Upper lobe of left lung (tissue), 6 donors: ENCODE data around the gene PDK2. TPM values are rescaled to one million over a fixed set of nuclear protein-coding genes. Genes with fewer than 3 reads are reported as not detected.
A peak's percentile ranks its signal among the peaks of the same experiment; 100 is the strongest.

ENCODE experiments used
- ATAC-seq, 2 donors: fragments of 200-7000 bp; cut with Tn5 transposase; one replicate each; pipeline ENCODE4 v1.9.1; 2022; ENCODE audit warnings: mild to moderate bottlenecking in 2 of 2, moderate library complexity in 2 of 2; ENCODE audit not compliant: low FRiP score in 2 of 2
- DNase-seq, 2 donors: peaks; one replicate each; pipeline ENCODE4 v3.0.0-alpha.2; 2019 to 2020
- H3K27ac ChIP-seq, 4 donors: fragments of 200-600 bp; sonication (generic); one replicate each; pipeline ENCODE4 v1.5.1; 2016 to 2019
- H3K27me3 ChIP-seq, 4 donors: fragments of 200-600 bp; sonication (generic); one replicate each; pipeline ENCODE4 v1.5.1; 2017 to 2019
- H3K36me3 ChIP-seq, 4 donors: fragments of 200-600 bp; sonication (generic); one replicate each; pipeline ENCODE4 v1.5.1; 2016 to 2019
- H3K4me1 ChIP-seq, 4 donors: fragments of 200-600 bp; sonication (generic); one replicate each; pipeline ENCODE4 v1.5.1; 2018 to 2019
- H3K4me3 ChIP-seq, 4 donors: fragments of 200-600 bp; sonication (generic); one replicate each; pipeline ENCODE4 v1.5.1; 2017 to 2019; ENCODE audit warnings: mild to moderate bottlenecking in 2 of 4, moderate library complexity in 1 of 4
- H3K9me3 ChIP-seq, 4 donors: fragments of 200-600 bp; sonication (generic); one replicate each; pipeline ENCODE4 v1.5.1; 2018 to 2019
- EP300 ChIP-seq, 4 donors: sonication (generic); formaldehyde crosslinking; IDR thresholded peaks; one replicate each; pipeline ENCODE4 v1.5.1; 2017; ENCODE audit warnings: antibody characterized with exemption in 4 of 4, control low read depth in 2 of 4
- POLR2A ChIP-seq, 4 donors: fragments of 450-650 bp; IDR thresholded peaks; one replicate each; pipeline ENCODE4 v1.5.1; 2016 to 2017; ENCODE audit warnings: antibody characterized with exemption in 4 of 4, mild to moderate bottlenecking in 2 of 4
- POLR2AphosphoS5 ChIP-seq, 2 donors: sonication (generic); formaldehyde crosslinking; IDR thresholded peaks; one replicate each; pipeline ENCODE4 v1.5.1; 2017; ENCODE audit warnings: antibody characterized with exemption in 2 of 2
- whole genome bisulfite sequencing, 2 donors: methylation state at CpG; one replicate each; pipeline ENCODE4 v1.1.5; 2017 to 2018; 5-methylcytosine and 5-hydroxymethylcytosine counted together
- total RNA-seq, 6 donors: library from RNA; depleted of rRNA in 4 of 6; stranded (reverse); fragments of >200 nt in 4 of 6; gene quantifications; one replicate each; pipeline versions ENCODE4 v1.1.0 to v1.2.1, GENCODE V29; 2016 to 2021
- TF ChIP-seq, protein P1 (sequence below), 6 experiments: fragments of 450-650 bp in 4 of 6; fragments of 200-600 bp in 2 of 6; sonication (generic) in 2 of 6; IDR thresholded peaks; one replicate each; pipeline ENCODE4 v1.5.1; 2016 to 2019; ENCODE audit warnings: antibody characterized with exemption in 6 of 6
- donor health status: DM: no; HTN: no; CAD: no; lungs with moderate emphysema.
- donor health status: DM: no; HTN: yes; CAD: no; lungs with severe emphysema.

The PDK2 gene
- total RNA-seq, 6 donors from 2014 or later: 15.7 to 80.7 (median 34.9) TPM

DNA sequence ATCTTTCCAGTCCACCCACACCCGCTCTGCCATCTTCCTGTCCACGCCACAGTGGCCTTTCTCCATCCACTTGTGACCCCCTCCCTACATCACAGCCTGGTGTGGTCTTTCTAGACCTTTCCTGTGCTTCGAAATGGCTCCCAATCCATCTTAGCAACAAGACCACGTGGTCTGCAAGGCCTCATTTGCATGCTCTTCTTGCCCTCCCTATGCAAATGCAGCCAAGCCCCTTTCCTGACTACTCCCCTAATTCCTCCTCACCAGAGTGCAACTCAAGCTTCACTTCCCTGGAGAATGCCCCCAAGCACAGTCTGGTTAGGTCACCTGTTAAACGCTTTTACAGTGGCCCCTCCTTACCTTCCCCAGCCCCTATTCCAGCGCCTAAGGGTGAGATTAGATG lies 49.2 kb downstream of the PDK2 start:
- Histone ChIP-seq H3K27ac (peak overlapping the region in 2 of 4 donors; percentile 95 to 97), H3K4me3 (no peak overlapping the region), H3K36me3 (peaks cover 17 to 60% (median 50%) of the 10 kb centered on the region in 4 donors), H3K4me1 (peaks cover 68 to 96% (median 78%) of the 10 kb centered on the region in 4 donors), H3K27me3 (no peaks in the 10 kb centered on the region), H3K9me3 (no peaks in the 10 kb centered on the region)
- ATAC-seq (no peak), DNase-seq (no peak)
- no peak for TF ChIP-seq EP300 (IDR thresholded peaks at IDR 0.05)
- TF ChIP-seq, protein P1, sequence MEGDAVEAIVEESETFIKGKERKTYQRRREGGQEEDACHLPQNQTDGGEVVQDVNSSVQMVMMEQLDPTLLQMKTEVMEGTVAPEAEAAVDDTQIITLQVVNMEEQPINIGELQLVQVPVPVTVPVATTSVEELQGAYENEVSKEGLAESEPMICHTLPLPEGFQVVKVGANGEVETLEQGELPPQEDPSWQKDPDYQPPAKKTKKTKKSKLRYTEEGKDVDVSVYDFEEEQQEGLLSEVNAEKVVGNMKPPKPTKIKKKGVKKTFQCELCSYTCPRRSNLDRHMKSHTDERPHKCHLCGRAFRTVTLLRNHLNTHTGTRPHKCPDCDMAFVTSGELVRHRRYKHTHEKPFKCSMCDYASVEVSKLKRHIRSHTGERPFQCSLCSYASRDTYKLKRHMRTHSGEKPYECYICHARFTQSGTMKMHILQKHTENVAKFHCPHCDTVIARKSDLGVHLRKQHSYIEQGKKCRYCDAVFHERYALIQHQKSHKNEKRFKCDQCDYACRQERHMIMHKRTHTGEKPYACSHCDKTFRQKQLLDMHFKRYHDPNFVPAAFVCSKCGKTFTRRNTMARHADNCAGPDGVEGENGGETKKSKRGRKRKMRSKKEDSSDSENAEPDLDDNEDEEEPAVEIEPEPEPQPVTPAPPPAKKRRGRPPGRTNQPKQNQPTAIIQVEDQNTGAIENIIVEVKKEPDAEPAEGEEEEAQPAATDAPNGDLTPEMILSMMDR (IDR thresholded peaks at IDR 0.05): no peak
- TF ChIP-seq POLR2AphosphoS5 (IDR thresholded peaks at IDR 0.05): no peak
- no peak for TF ChIP-seq POLR2A (IDR thresholded peaks at IDR 0.05)
- 75 to 82% methylated on average over 6 of the region's 6 CpGs for WGBS, 2 donors

DNA sequence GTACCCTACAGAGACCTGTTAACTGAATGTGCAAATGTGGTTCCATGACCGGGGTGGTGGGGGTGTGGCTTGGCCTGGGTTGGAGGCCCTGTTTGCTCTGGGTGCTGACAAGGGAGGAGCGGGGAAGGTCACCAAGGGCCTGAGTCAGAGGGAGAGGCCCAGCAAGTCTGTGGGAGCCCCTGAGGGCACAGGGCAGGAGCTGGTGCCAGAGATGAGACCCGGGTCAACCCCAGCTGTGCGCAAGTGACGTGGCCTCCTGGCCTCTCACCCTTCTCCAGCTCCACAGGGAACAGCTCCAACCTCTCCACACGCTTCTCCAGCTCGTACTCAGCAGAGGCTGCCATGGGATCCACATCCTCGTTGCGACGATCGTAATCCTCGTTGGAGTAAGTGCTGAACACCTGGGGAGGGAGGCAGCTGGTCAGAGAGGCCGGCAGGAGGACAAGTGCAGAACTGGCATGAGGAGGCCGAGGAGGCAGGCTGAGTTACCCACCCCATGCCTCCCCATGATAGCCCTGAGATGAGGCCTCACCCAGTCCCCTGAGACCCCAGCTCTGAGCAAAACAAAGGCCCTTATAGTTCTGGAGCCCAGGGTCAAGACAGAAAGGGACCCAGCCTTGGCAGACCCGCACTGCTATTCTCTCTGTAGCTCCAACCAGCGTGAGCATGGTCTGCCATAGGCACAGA lies 49.8 kb downstream of the PDK2 start:
- WGBS, 2 donors: 41 to 78% methylated on average over 3 to 15 of the region's 16 CpGs
- H3K4me1 ChIP-seq: peaks cover 62 to 90% (median 73%) of the 10 kb centered on the region in 4 donors

DNA sequence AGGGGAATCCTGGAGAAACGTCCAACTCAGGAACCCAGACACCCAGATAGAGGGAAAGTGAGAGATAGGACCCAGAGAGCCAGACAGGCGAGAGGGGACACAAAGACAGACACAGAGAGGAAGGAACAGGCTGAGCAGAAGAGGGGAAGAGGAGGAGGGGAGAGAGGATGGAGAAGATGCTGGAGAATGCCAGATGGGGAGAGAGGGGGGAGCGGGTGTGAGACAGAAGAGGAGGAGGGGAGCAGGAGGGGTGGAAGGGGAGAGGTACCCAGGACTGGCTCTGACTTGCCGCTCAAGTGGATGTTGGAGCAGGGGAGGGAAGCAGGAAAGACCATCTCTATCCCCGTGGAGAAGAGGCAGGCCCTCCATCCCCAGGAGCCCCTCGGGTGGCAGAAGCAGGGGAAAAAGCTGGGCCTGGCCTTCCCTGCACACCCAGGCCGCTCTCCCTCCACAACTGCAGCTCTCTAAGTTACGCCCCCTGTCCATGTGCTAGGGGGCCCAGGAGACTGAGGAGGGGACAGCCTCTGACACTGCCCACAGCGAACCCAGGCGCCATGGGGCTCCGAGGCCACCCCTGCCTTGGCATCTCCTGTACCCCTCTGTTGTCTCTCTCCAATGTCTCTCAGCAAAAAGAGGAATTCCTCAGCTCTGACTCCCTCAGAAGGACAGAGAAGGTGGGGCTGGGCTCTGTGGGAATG lies 50.5 kb downstream of the PDK2 start:
- peaks cover 17 to 48% (median 42%) of the 10 kb centered on the region in 4 donors for H3K36me3 ChIP-seq
- peaks cover 55 to 88% (median 66%) of the 10 kb centered on the region in 4 donors for H3K4me1 ChIP-seq
- peak overlapping the region in 1 of 4 donors; percentile 94 for H3K4me3 ChIP-seq
- H3K27ac ChIP-seq: peak overlapping the region; percentile 11 to 97 (median 66)
- no peak for TF ChIP-seq POLR2AphosphoS5 (IDR thresholded peaks at IDR 0.05)
- TF ChIP-seq EP300 (IDR thresholded peaks at IDR 0.05): no peak
- no peak for TF ChIP-seq POLR2A (IDR thresholded peaks at IDR 0.05)
- TF ChIP-seq, protein P1 (IDR thresholded peaks at IDR 0.05): no peak
- WGBS, 2 donors: 64 to 74% methylated on average over 9 to 11 of the region's 11 CpGs
- ATAC-seq (no peak), DNase-seq (no peak)
- no peaks in the 10 kb centered on the region for H3K9me3 ChIP-seq
- H3K27me3 ChIP-seq: no peaks in the 10 kb centered on the region

More for the DNA sequence above, 49.8 kb downstream of the PDK2 start:
- TF ChIP-seq EP300 (IDR thresholded peaks at IDR 0.05) (no peak), POLR2AphosphoS5 (IDR thresholded peaks at IDR 0.05) (no peak), POLR2A (IDR thresholded peaks at IDR 0.05) (no peak)
- TF ChIP-seq, protein P1 (IDR thresholded peaks at IDR 0.05): no peak
- Histone ChIP-seq H3K36me3 (peaks cover 17 to 55% (median 47%) of the 10 kb centered on the region in 4 donors), H3K27me3 (no peaks in the 10 kb centered on the region), H3K9me3 (no peaks in the 10 kb centered on the region), H3K27ac (peak overlapping the region in 2 of 4 donors; percentile 95 to 97), H3K4me3 (no peak overlapping the region)
- DNase-seq: no peak
- no peak for ATAC-seq

DNA sequence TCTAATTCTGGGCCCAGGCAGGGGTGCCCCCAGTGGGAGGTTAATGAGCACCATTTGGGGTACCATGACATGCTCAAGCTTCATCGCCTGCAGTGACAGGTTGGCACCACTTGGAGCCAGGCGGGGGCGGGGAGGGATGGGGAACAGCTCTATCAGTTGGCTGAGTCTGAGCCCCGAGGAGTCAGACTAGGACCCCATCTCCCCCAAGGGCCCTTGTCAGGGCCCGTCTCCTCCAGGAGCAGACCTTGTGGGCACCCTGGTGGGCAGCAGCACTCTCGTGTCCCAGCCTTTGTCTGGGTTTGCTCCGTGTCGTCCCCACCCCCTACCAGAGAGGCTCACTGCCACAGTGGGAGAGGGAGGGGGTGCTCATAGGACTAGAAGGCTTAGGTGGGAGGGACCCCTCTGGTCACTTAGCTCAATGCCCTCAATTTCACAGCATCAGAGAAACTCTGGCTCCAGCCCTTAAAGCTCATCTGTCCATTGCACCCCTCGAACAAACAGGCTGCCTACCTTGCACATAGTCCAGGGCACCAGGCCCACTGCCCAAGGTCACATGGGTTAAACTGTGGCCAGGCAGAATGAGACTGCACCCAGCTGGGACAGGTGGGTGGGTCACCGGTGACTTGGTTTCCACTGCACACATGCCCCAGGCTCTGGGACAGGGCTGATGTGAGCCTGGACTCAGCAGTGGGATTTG lies 51.2 kb downstream of the PDK2 start:
- Histone ChIP-seq H3K4me1 (peaks cover 48 to 84% (median 62%) of the 10 kb centered on the region in 4 donors), H3K27me3 (no peaks in the 10 kb centered on the region), H3K4me3 (peak overlapping the region; percentile 3 to 94 (median 79)), H3K27ac (peak overlapping the region; percentile 36 to 97 (median 94)), H3K36me3 (peaks cover 12 to 41% (median 35%) of the 10 kb centered on the region in 4 donors), H3K9me3 (no peaks in the 10 kb centered on the region)
- TF ChIP-seq, protein P1 (IDR thresholded peaks at IDR 0.05): peak in 1 of 6 experiments; percentile 16
- TF ChIP-seq POLR2A (IDR thresholded peaks at IDR 0.05): no peak
- TF ChIP-seq POLR2AphosphoS5 (IDR thresholded peaks at IDR 0.05): no peak
- TF ChIP-seq EP300 (IDR thresholded peaks at IDR 0.05): no peak
- DNase-seq (no peak), ATAC-seq (no peak)
- WGBS, 2 donors: 73 to 75% methylated on average over 4 to 10 of the region's 10 CpGs
